ENCODE results near the gene CTSD.

DNA sequence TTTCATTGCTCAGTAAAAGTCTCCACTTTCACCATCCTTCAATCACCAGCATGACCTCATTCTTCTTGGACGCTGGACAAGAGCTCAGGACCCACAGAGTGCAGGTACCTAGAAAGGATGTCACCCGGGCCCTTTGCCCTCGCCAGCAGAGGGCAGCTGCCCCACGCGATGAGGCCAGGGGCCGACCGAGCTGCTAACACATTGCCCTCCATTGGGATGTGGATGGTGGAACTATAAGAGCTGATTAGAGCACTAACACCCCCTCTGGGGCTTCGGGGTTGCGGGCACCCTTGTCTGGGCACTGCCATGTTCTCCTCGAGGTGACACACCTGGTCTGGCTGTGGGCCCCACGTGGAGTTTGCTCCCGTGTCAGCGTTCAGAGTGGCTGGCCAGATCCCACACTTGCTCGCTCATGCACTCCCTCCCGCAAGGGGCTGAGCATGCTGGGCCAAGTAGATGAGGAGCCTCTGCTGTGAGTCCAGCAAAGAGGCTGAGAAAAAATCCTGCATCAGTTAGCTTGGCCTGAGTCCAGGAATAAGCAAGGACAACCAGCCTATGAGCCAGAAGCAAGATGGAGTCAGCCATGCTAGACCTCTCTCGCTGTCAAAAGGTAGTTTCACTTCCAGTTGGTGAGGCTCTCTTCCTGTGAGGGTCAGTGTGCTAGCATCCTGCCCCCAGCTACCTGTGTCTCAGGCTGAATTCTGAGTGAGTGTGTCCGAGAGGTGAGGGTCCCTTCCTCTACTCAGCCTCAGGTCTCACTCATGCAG, 56.9 kb downstream of the CTSD start:
- TF ChIP-seq, protein P1, sequence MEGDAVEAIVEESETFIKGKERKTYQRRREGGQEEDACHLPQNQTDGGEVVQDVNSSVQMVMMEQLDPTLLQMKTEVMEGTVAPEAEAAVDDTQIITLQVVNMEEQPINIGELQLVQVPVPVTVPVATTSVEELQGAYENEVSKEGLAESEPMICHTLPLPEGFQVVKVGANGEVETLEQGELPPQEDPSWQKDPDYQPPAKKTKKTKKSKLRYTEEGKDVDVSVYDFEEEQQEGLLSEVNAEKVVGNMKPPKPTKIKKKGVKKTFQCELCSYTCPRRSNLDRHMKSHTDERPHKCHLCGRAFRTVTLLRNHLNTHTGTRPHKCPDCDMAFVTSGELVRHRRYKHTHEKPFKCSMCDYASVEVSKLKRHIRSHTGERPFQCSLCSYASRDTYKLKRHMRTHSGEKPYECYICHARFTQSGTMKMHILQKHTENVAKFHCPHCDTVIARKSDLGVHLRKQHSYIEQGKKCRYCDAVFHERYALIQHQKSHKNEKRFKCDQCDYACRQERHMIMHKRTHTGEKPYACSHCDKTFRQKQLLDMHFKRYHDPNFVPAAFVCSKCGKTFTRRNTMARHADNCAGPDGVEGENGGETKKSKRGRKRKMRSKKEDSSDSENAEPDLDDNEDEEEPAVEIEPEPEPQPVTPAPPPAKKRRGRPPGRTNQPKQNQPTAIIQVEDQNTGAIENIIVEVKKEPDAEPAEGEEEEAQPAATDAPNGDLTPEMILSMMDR (IDR thresholded peaks at IDR 0.05) = peak; percentile 32
- no peak for TF ChIP-seq ZFX (IDR thresholded peaks at IDR 0.05; ENCODE audit: borderline replicate concordance)
